ENCODE results near the gene FANCD2OS.

DNA sequence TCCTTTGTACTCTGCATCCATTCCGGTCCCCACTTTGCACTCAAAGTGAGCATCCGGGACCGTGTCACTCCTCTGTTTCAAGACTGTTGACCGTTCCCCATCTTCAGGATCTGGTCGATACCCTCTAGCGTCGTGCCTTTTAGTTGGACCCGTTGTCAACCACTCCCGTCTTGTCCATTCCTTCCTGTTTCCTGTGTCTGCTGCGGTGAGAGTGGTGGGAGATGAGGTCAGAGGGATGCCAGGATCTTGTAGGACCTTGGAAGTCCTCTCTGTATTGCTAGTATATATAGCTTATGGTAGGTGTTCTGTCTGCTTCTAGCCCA is 8.0 kb upstream of the FANCD2OS start:
- no peak for TF ChIP-seq EHF (CRISPR knock-in tag; IDR thresholded peaks at IDR 0.05)
- TF ChIP-seq, protein P1, sequence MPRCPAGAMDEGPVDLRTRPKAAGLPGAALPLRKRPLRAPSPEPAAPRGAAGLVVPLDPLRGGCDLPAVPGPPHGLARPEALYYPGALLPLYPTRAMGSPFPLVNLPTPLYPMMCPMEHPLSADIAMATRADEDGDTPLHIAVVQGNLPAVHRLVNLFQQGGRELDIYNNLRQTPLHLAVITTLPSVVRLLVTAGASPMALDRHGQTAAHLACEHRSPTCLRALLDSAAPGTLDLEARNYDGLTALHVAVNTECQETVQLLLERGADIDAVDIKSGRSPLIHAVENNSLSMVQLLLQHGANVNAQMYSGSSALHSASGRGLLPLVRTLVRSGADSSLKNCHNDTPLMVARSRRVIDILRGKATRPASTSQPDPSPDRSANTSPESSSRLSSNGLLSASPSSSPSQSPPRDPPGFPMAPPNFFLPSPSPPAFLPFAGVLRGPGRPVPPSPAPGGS (IDR thresholded peaks at IDR 0.05): no peak

Measured in A549 (cell line).